ENCODE results near the gene ATAD3A.

DNA sequence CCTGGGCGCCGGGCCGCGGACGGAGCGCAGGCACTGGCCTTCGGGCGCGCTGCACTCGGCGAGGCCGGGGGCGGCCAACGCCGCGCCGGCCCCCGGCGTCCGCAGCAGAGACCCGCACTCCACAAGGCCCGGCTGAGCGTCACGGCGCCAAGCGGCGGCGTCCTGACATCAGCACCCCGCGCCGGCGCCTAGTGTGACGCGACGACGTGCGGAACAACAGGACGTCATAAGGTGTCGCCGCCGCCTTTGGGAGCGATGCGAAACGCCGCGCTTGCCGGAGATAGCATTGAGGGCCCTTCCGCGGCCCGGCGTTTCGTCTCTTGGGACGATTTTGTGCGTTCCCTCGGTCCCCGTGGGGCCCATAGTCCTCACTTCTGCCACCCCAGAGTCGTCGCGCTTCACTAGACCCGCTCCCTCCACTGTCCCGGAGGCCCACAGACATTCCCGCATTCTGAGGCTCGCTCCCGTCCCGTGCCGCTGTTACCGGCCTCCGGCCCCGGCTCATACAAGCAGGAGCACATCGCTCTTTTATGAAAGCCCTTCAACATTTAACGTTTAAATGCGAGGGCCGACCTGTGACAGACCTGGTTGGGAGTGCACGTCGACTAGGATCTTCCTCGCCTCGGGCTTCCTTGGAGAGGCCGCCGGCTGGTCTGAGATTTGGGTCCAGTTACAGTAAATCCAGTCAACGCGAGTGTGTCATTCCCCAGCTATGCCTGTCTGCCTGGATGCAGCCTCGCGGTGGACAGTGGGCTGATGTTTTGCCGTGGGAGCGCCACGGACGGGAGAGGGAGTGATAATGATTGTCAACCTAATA lies 63.0 kb downstream of the ATAD3A start, which contains the start of gene SSU72:
- peak; percentile 96 for TF ChIP-seq POLR2A (IDR thresholded peaks at IDR 0.05)
- TF ChIP-seq, protein P1, sequence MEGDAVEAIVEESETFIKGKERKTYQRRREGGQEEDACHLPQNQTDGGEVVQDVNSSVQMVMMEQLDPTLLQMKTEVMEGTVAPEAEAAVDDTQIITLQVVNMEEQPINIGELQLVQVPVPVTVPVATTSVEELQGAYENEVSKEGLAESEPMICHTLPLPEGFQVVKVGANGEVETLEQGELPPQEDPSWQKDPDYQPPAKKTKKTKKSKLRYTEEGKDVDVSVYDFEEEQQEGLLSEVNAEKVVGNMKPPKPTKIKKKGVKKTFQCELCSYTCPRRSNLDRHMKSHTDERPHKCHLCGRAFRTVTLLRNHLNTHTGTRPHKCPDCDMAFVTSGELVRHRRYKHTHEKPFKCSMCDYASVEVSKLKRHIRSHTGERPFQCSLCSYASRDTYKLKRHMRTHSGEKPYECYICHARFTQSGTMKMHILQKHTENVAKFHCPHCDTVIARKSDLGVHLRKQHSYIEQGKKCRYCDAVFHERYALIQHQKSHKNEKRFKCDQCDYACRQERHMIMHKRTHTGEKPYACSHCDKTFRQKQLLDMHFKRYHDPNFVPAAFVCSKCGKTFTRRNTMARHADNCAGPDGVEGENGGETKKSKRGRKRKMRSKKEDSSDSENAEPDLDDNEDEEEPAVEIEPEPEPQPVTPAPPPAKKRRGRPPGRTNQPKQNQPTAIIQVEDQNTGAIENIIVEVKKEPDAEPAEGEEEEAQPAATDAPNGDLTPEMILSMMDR (IDR thresholded peaks at IDR 0.05) = peak in 1 of 3 donors; percentile 24
- no peak for TF ChIP-seq EP300 (IDR thresholded peaks at IDR 0.05)

All from ovary (tissue), 3 donors.